ENCODE results near the gene KMT2E.

DNA sequence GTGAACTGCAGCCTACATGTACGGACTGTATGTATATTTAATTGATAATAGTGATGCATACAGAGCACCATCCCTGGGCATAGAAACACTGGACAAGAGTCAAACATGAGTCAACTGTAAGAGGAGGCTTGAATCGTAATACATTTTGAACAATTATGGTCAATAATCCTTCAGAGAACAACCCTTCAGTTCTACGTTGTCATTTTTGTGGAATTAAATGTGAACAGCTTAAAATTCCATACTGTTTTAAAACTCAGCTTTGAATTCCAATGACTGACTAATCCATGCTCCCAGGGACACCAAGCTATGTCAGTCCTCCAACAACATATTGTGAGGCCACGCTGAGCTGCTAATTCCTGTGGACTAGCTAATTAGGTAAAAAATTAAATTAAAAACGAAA lies 41.5 kb upstream of the KMT2E start:
- TF ChIP-seq POLR2A (IDR thresholded peaks at IDR 0.05) (no peak), CTCF (IDR thresholded peaks at IDR 0.05) (no peak)

Measured in testis (tissue), 2 donors.